NAMALWA (cell line): ENCODE measurements around the gene HYAL2.

Source experiments
- DNase-seq: peaks from one replicate; pipeline ENCODE4 v3.0.0-alpha.2; 2015; ENCODE audit warnings: low spot score

HYAL2 gene

DNA sequence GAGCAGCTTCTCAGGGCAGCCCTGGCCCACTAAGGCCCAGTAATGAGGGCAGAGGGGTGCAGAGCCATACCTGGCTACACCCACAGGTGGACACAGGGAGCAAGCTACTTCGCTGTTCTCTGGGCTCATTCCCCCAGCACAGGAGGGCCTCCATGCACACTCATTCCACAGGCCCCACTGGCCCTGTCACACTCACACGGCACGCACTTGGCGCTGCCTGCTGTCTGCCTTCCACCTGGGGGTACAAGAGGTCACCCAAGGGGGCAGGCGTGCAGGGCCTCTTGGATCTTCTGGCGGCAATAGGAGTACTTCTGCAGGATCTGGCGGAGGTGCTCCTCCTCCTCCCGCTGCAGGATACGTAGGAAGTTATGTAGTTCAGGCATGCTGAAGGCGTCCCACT, 7.8 kb upstream of the HYAL2 start:
- DNase-seq = no peak

DNA sequence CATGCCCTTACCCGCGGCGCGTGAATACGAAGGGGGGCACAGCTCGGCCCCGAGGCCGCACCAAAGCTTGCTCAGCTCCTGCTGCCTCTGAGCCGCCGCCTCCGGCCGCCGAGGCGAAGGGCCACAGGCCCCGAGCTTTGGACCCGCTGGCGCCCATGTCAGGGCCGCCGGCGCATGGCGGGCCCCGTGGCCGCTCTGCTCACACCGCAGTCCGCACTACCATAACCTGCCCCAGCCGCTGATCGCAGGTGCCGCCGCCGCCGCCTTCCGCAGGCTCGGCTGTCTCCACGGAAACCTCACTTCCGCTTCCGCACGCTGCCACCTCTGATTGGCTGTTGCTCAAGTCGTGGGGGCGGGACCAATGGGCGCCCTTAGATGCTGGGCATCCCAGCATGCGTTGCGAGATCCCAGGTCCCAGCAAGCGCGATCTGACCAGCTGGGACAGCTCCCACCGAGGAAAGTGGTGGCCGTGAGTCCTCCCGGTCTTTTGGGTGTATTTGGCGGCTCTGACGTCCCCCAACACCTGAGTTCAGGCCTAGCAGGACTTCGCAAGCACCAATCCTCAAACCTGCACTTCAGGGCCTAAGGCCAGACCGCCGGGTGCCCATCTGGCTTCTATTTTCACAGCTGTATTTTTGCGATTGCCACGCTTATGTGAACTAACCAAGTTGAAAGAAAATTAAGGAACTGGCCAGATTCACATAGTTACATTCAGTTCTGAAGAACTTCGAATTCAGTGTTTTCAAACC, 5.6 kb upstream of the HYAL2 start, which contains the start of gene TUSC2:
TSS of gene TUSC2 (minus strand) at position 281 of the 749 bp plus-strand sequence. CDS start at position 157, 124 bp downstream.
- DNase-seq = peak; percentile 93

DNA sequence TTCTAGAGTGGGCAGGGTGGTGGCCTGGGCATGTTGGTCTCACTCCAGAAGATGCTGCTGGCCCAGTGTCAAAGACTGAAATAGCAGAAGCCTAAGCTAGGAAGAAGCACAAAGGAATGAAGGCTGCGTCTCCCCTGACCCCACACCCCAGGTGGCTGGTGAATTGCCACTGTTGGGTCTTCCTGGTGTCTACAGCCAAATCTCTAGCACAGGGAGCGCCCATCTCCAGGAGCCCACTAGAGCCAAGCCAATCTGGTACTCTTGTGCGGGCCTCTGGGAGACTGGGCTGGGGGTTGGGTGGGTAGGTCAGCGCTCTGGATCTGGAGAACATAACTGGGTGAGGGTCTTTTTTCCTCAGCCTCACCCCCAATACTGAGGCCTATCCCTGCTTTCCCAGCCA, 4.6 kb upstream of the HYAL2 start:
- no peak for DNase-seq

DNA sequence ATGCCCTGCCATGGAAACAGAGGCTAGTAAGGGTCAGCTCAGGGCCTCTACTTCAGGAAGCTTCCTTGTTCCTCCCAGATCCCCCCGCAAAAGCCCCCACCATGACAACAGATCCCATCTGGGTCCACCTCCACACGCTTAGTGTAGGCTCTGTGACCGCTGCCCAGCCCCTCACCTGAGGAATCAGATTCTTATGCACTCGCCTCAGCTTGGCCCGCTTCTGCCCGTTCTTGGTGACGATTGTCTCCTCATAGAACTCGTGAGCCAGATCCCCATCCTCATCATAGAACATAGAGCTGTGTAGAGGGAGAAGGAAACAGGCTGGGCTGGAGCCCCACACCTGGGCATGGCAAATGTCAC, 3.6 kb upstream of the HYAL2 start:
- no peak for DNase-seq

DNA sequence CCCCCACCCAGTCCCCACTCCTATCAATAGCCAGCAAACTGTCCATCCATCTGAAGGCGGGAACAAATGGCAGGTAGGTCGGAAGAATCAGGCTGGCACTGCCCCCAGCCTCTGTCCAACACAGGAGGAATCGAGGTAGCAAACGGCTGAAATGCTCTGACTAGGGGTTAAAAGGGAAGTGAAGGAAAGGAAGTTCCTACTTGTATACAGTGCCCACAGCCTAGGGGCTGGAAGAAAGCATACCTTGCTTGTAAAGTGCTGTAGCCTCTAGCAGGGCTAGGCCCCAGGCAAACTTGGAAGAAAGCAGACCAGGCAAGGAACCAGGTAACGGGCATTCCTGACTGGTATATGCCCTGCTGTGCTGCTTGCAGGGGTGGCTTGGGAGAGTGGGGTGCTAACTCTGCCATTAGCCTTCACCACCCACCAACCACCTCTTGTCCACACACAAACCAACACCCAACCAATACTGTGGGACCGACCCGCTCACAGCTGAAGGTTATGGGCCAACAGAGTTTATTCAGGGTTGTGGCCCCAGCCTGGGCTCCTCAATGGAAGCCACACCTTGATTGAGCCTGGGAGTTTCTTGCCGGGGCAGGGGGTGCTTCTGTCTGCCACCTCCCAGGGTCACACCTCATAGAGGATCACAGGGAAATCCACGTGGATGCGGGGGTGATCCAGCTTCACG, 3.1 kb upstream of the HYAL2 start:
- DNase-seq = no peak

DNA sequence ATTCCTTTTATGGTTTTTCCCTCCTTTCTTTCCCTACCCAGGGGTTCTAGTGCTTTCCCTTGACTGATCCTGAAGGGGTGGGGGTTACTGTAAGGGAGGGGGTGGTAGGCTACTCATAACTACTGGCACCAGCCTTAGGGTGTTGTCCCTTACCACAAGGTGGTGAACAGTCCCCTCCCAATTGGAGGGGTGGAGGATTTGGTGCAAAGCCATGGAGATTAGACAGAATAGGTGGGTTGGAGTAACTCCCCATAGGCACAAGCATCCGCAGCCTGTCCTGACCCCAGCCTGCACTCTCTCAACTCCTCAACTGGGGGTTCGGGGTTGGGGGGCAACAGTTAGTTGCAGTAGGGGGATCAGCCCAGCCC, 2.6 kb upstream of the HYAL2 start:
- no peak for DNase-seq

DNA sequence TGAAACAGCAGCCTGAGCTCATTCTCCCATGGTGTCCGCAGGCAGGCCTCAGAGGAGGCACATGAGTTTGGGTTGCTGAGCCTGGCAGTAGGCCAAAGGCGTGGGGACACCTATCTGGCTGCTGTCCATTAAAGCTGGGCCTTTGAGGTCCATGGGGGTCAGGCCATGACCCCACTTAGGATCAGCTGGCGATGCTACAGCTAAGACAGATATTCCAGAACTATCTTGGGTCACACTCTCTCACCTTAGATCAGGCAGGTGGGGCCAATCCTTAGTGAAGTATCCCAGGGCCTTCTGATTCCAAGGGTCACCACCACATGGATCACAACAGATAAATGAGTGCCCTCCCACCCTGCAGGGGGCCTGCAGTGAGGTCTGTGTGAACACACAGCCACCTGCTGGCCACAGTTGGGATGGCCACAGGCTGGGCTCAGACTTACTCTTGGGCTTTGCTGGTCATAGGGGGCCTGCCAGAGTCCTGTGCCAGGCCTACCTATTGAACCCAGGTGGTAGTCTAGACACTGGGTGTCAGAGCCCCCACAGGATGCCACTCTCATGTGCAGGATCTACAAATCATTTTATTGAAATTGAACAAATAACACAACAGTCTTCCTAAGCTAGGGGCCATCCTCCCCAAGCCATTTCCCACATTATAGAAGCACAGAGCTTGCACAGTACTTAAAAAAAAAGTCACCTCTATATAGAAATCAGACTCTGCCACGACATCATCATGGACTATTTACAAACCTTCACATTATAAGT, 2.0 kb upstream of the HYAL2 start:
- peak; percentile 74 for DNase-seq

DNA sequence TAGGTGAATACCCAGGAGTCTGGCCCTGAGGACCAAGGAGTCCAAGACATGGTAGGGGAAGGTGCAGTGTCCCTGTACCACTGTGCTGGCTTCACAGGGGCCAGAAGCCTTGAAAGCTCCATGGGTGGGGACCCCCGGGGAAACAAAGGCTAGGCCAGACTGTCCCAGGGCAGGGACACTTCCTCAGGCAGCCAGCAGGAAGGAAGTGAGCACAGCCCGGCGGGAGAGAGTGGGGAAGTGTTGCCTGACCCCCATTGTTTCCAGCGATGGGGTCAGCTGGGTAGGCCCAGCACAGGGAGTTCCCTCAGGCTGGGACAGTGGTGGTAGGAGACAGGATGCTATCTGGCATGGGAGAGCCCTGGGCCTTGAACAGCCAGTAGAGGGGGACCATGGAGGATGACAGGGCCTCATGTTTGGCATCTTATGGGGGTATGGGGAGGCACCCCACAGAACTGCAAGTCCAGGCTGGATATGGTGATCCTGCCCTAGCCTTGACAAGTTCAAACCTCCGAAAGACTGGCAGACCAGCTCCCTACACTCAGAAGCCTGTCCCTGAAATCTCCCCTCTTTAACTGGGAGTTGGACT, 1.2 kb upstream of the HYAL2 start:
- DNase-seq = no peak

DNA sequence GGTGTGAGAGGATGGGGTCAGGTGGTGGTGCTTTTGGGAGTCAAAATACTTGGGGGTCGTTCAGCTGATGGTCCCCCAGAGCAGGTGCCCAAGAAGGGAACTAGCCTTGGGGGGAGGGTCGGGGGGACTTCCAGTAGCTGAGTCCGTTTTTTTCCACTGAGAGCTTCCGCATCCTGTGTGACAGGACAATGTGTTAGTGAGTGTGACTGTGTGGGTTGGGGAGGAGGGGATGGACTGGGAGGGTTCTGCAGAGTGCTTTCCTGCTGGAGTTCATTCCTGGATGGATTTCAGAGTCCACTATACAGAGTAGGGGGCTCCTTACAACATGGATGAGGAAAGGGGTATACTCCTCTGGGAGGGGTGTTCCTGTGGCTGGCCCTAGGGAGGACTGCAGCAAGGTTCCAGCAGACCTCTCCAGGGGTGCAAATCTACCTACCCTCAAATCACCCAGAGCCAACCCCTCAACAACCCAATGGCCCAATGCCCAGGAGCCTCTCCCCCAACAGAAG, 601 bp upstream of the HYAL2 start:
- DNase-seq = no peak

DNA sequence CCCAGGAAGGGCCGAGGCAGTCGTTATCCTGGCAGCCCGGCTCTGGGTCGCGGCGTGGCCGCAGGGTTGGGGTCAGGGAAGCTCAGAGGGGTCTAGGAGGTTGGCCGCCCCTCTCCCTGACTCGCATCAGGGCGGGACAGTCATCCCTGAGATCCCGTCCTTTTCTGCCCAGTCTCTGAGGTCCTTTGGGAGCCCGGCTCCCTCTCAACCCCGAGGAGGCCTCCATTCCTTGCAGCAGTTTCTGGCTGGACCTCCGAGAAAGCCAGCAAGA, 495 bp downstream of the HYAL2 start:
- DNase-seq = no peak

DNA sequence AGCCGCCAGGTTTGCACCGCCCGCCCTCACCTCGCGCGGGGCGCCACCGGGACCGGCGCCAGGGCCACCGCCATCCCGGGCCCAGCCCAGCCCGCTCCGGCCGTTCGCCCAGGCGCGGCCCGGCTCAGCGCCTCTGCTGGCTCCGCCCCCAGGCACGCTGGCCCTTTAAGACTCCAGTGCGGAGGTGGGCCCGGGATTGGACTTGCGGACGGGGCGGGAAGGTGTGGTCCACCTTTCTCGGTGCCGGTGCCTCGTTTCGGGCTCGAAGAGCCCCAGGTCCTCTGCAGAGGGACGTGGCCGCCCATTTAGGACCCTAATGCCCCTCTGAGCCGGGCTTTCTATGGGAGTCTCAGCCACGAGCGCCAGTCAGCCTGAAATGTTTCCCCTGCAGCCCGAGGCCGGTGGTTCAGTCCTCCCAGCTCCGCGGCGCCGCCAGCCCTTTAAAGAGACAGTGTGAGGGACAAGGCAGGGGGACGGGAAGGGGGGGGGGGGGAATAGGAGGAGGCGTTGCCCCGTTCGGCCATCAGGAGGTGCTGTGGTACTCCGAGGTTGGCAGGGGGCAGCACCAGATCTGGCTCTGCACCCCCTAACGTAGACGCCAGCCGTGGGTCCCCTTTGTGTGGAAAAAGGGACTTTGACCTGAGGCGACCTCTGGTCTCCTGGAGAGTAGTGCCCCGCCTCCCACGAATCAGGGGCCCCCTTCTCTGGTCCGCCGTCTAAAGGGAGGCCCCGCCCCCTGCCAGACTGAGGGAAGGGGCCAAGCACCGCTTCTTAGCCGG, 1.0 kb downstream of the HYAL2 start:
- peak; percentile 77 for DNase-seq

DNA sequence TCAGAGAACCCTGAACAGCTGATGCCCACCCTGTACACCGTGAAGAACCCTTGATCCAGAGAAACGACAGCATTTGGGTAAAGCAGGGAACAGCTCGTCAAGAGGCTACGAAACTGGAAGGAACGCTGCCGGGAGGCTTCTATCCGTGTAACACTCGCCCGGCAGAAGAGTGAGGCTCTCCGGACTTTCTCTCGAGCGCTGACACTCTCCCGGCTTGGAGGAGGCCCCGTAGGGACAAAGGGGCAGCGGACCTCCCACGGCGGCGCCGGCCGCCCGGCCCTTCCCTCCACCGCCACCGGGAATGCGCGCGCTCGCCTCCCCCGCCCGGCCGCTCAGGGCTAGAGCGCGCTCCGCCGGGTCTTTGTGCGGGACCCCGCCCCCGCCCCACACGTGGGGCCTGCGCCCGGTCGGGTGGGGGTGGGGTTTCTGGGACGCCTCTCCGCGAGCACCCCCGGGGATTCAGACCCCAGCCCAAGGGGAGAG, 1.7 kb downstream of the HYAL2 start:
- peak; percentile 35 for DNase-seq

DNA sequence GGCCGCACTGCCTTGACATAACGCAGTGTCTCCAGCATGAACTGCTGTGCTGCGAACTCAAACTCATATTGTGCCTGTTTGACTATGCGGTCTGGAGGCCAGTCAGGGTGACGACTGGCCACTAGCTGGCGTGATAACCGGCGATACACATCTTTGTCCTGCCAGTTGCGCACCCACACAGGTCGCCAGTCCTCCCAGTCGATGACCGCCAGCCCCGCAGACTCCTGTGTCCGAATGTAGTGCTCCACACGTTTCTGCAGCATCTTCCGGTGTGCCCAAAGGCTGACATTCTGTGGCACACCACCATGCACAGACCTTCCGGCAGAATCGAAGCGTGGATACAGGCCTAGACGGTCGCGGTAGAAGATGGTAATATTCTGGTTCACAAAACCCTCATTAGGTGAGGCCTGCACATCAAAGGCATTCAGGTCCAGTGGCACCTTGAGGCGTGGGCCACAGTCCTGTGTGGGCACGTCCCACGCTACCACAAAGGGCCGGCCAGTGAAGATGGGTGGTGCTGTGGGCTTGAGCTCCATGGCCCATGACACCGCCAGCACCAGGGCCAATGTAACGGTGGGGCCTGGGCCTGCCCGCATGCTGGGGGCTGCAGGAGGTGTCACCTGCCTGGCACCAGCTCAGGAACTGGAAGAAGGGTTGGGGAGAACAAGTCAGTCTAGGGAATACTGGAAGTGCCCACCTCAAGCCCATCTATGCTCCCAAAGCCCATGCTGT, 2.5 kb downstream of the HYAL2 start:
- no peak for DNase-seq

DNA sequence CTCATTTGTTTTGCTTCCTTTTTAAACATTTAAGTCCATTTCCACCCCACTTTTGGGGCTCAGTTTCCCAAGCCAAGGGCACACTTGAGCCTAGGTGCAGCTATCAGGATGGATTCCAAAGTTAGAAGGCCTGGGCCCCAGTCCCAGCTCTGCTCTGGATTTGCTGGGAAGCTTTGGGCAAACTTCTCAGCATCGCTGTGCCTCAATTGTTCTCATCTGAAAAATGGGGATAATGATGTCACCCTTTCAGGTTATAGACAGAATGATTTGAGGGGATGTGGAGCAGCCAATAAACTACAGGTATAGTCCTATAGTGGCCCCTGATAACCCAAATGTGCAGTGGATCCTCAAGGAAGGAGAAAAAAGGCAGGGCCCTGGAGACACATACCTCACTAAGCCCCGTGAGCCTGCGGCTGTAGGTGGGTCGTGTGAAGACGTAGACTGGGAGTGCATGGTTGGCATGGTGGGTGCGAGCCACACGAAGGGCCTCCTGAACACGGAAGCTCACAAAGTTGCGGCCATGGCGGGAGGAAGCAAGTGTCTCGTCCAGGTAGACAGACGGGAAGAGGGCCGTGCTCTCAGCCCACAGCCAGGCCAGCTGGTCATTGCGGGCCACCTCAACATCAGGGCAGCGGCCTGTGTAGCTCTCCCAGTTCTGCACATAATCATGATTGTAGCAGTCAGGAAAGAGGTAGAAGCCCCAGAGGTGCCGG, 3.2 kb downstream of the HYAL2 start:
- no peak for DNase-seq

DNA sequence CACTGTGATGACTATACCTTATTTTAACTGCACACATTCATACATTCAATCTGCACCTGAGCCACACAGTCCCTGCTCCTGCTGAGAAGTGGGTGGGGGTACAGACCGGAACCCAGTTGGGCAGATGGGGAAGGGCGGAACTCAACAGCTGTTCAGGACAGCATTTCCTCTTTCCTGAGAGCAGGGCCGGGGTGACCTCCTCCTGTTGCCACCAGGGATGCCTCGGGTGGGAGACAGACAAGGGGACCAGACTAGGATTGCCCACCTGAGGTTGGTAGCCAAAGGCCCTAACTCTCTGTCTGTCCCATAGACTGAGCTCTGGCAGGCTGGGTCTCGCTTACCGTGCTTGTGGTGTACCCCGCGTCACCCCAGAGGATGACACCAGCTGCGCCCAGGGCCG, 3.9 kb downstream of the HYAL2 start:
- no peak for DNase-seq

DNA sequence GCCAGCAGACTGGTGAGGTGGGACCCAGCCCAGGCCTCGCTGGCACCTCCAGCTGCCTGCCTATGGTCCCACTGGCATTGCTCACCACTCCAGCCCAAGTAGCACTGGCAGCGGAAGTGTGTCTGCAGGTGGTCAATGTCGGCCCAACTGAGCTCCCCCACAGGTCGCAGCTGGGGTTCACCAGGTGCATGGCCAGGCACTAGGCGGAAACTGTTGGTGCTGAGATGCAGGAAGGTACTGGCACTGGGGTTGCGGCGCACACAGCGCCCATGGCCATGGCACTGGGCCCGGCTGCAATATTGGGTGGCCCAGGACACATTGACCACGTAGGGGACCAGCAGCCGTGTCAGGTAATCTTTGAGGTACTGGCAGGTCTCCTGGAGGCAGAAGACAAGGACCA, 4.4 kb downstream of the HYAL2 start:
- no peak for DNase-seq

DNA sequence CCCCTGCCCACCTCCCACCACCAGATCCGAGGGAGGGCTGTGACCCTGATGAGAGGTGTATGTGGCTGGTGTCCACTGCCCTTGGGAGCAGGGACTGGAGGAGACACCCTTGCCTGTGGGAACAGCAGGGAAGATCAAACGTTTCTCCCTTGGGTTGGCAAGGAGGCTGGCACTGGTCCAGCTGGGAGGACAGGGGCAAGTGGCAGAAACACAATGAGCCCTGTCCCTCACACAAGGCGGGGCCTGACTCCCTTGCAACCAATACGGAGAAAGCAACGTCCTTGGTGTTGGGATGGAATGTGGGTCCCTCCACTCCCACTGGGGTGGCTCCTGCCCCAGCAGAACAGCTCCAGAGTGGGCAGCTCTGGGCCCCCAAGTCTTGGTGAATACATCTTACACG, 5.2 kb downstream of the HYAL2 start:
- DNase-seq = no peak

DNA sequence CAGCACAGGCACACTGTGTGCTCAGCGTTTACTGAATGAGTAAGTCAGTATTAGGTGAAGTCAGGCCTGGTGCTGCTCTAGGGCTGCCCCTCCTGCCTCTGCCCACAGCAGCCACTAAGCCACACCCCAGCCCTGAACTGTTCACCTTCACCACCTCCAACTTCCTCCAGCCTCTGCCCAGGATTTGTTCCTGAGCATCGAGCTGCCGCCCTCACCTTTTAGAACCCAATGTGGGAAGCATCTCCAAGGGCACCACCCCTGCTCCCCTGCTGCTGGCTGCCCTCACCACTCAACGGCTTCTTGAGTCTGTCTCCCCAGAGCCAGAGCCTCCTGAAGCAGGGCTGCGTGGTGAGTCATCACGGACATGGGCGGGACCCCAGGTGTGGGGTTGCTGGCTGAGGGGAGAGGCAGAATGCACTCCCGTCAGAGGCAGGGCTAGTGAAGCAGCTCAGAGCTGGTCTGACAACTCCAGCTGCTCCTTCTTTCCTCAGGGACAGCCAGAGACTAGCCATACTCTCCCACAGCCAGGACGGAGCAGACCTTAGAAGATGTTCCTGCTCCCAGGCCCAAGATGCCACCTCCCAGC, 5.8 kb downstream of the HYAL2 start:
- peak; percentile 28 for DNase-seq

DNA sequence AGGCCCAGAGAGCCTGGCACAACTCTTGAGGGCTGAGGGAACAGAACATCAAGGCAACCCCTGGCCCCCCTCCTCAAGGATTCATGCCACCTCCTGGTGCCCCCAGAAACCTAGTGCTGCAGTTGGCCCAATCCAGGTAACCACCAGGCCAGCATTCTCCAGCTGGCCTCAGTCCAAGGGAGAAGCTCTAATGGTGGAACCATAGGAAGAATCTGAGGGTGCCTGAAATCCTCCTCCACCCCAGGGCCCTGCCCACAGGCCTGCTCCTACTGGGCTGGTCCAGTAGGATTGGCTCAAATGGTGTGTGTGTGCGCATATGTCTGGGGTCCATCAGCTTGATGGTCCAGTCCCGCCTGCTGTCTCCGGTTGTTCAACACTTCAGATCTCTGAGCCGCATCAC, 7.7 kb downstream of the HYAL2 start:
- DNase-seq = no peak

DNA sequence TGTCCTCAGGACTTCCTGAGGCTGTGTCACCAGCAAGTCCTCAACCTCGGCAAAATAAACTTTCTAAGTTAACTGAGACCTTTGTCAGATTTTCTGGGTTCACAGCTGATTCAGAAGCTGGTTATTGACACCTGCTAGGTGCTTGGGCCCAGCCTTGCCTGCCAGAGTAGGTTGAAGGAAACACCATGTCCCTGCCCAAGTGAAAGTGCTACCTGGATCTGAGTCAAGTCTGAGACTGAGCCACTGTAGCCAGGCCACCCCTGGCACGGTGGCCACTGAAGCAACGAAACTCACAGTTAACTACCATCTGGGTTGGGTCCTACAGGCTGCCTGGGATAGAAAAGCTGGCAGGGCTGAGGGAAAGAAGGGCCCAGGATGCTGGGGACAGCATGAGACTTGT, 8.2 kb downstream of the HYAL2 start:
- DNase-seq = no peak
